HG03439 (cell line): ENCODE measurements around the gene SRCAP.
A peak's percentile ranks its signal among the peaks of the same experiment; 100 is the strongest.

Source experiments
- ATAC-seq: cut with Tn5 transposase; IDR thresholded peaks from one replicate; pipeline ENCODE4 v1.9.1; 2021; ENCODE audit warnings: mild to moderate bottlenecking, moderate library complexity; ENCODE audit not compliant: unreplicated experiment

SRCAP gene

DNA sequence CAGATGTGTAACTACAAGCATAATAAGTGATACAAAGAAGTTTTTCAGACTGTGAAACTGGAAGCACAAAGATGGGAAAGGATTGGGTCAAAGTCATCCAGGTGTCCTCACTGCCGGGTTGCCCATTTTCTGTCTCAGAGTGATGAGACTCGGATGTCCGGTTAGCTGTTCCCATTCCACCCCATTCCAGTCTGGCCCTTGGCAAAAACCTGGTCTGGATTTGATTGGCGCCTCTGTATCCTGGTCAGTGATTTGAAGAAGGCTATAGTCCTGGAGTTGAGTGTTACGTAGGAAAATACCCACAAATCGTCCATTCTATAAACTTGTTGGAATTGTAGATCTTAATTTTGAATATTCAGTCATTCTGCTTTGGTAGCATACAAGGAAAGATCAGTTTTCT is 29.4 kb downstream of the SRCAP start:
- ATAC-seq: no peak

DNA sequence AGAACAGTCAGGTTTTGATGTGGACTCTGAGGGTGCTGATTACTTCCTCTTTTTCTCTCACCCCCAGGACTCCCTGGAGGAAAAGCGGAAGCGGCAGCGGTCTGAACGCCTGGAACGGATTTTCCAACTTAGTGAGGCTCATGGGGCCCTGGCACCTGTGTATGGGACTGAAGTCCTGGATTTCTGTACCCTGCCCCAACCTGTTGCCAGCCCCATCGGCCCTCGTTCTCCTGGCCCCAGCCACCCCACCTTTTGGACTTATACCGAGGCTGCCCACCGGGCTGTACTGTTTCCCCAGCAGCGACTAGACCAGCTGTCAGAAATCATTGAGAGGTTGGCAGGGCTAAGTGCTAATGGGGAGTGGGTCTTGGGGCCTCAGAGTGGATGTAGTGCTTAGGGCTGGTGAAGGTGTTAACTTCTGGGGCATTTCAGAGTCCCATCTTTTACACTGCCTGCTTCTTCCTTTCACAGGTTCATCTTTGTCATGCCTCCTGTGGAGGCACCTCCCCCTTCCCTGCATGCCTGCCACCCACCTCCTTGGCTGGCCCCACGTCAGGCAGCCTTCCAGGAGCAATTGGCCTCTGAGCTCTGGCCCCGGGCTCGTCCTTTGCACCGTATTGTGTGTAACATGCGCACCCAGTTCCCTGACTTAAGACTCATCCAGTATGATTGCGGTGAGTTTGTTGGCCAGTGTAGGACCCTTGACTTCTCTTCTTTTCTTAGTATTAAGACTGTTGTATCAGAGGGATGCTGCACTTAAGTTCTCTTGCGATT is 30.1 kb downstream of the SRCAP start:
- no peak for ATAC-seq

DNA sequence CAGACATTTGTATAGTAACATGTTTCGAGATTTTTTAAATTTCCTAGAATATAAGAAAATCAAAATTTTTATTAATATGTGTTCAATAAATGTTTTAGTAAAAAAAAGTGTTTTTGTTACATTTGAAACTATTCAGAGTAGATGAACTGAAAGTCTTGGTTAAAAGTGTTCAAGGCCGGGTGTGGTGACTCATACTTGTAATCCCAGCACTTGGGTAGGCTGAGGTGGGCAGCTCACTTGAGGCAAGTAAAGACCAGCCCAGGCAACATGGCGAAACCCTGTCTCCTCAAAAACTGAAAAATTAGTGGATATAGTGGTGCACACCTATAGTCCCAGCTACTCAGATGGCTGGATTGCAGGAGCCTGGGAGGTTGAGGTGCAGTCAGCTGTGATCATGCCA is 32.4 kb downstream of the SRCAP start:
- ATAC-seq: no peak

DNA sequence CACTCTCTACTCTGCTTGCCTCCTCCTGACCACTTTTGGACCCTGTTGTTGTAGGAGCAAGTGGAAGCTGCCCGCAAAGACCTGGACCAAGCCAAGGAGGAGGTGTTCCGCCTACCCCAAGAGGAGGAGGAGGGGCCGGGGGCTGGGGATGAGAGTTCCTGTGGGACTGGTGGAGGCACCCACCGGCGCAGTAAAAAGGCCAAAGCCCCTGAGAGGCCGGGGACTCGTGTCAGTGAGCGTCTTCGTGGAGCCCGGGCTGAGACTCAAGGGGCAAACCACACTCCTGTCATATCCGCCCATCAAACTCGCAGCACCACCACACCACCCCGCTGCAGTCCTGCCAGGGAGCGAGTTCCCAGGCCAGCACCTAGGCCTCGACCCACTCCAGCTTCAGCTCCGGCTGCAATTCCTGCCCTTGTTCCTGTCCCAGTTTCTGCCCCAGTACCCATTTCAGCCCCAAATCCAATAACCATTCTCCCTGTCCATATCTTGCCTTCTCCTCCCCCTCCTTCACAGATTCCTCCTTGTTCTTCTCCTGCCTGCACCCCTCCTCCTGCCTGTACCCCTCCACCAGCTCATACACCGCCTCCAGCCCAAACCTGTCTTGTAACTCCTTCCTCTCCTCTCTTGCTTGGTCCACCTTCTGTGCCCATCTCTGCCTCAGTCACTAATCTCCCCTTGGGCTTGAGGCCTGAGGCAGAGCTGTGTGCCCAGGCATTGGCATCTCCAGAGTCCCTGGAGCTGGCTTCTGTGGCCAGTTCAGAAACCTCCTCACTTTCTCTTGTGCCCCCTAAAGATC is 38.2 kb downstream of the SRCAP start:
- no peak for ATAC-seq

DNA sequence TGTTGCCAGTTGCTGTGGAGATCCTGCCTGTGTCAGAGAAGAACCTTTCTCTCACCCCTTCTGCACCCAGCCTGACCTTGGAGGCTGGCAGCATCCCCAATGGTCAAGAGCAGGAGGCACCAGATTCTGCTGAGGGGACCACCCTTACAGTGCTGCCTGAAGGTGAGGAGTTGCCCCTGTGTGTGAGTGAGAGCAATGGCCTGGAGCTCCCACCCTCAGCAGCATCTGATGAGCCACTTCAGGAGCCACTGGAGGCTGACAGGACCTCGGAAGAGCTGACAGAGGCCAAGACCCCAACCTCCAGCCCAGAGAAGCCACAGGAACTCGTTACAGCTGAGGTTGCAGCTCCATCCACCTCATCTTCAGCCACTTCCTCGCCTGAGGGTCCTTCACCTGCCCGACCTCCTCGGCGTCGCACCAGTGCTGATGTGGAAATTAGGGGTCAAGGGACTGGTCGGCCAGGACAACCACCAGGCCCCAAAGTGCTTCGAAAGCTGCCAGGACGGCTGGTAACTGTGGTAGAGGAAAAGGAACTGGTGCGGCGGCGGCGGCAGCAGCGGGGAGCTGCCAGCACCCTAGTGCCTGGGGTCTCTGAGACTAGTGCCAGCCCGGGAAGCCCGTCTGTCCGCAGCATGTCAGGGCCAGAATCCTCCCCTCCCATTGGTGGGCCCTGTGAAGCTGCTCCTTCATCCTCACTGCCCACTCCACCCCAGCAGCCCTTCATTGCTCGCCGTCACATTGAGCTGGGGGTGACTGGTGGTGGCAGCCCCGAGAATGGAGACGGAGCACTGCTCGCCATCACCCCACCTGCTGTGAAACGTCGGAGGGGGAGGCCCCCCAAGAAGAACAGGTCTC is 39.0 kb downstream of the SRCAP start:
- no peak for ATAC-seq

DNA sequence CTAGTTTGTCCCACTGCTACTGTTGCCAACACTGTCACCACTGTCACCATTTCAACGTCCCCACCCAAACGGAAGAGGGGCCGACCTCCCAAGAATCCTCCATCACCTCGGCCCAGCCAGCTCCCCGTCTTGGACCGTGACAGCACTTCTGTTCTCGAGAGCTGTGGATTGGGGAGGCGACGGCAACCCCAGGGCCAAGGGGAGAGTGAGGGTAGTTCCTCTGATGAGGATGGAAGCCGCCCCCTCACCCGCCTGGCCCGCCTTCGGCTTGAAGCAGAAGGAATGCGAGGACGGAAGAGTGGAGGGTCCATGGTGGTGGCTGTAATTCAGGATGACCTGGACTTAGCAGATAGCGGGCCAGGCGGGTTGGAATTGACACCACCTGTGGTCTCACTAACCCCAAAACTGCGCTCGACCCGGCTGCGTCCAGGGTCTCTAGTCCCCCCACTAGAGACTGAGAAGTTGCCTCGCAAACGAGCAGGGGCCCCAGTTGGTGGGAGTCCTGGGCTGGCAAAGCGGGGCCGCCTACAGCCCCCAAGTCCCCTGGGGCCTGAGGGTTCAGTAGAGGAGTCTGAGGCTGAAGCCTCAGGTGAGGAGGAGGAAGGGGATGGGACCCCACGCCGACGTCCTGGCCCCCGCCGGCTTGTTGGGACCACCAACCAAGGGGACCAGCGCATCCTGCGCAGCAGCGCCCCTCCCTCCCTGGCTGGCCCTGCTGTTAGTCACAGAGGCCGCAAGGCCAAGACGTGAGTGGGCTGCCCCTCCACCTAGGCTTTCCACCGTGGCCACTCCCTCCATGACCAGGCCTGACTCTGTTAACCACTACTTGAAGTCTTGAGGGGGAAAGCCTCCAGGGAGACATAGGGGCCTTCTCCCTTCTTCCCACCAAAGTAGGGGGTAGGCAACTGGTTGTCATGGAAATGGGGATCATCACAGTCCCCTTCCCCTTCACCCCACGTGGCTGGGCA is 40.3 kb downstream of the SRCAP start:
- no peak for ATAC-seq

DNA sequence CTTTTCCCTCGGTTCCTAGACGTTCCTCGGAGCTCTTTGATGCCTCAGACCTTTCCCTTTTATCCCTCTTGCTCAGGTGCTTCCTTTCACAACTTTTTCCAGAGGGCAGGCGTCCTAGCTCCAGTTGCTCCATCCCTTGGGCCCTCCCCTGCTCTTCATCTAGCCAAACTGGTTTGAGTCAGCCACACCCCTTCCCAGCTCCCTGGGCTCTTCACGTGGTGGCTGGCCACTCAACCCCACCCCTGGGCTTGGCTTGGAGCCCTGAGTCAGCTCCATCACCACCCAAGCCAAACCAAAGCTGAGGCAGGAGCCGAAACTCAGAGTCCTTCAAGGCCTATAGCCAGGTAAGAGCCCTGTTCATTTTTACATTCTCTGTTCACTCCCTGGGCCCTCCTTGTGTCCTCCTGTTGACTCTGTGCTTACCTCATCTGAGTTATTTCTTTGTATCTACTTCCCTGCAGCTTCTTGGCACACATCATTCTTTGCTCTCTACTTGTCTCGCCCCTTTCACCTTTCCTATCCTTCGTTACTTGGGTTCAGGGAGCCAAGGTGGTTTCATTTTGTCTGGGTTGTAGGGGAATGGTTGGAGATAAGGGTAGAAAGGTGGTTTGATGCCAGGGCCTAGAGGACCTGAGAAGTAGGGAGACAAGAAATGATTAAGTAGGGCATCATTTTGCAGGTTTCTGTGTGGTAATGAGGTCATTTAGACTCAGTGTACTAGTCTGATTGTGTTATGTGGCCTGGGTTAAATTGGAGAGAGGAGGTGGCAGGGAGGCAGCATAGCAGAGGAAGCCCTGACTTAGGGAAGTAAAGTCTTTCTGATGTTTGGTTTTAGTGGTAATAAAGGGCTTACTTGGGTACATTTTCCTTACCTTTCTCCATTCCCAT is 41.6 kb downstream of the SRCAP start:
- no peak for ATAC-seq

DNA sequence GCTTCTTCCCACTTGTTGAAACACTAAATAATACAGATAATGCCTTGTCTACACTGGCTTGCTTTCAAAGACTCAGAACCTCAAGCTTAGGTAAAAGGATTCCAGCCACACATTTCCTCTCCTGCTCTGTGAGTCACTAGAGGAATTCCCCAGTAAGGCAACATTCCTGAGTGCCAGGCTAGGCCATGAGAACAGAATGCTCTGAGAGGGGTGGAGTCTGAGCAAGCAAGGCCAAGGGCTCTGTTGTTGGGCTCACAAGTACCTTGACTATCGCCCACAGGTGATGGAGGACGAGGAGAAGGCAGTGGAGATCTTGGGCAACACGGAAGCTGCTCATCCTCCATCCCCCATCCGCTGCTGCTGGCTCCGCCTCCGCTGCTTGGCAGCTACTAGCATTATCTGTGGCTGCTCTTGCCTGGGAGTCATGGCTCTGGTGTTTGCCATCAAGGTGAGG is 42.5 kb downstream of the SRCAP start:
- no peak for ATAC-seq

DNA sequence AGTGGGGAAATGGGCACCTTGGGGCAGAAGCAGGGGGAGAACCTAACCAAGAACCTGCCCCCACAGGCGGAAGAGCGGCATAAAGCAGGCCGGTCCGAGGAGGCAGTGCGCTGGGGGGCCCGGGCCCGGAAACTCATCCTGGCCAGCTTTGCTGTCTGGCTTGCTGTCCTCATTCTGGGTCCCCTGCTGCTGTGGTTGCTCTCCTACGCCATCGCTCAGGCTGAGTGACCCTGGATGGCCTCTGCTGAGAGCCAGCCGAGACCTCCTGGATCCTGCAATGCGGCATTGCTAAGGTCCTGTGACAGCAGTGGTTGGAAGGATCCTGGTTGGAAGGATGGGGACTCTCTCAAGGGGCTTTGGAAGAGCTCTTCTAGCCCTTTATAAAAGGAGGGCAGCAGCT is 44.7 kb downstream of the SRCAP start:
- no peak for ATAC-seq

DNA sequence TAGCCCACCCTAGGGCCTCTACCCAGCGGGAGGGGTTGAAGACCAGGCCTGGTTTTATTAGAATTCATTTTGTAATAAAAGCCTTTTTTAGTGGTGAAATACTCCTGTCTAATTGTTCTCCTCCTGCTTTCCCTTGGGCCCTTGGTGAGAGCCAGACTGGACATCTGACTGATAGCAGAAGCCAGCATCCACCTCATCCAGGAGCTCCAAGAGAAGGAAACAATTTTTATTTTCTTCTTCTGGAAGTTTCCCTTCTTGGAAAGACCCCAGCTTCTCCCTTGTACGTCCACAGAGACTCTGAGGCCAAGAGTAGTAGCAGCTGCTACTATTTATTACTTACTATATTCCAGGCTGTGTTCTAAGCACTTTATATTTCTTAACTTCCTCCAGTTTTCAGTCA is 45.2 kb downstream of the SRCAP start:
- ATAC-seq: no peak

DNA sequence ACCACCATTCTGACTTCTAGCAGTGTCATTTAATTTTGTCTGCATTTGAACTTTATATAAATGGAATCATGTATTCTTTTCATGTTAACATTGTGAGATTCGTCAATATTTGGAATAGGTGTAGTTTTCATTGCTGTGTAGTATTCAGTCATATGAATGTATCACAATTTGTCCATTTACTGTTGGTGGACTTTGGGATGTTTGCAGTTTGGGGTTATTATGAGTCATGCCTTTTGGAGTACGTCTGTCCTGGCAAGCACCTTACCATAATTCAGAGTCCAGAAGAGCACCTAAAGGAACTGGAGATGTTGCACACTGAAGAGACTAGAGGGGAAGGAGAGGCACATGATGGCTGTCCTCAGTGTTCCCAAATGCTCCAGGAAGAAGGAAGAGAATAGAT is 46.1 kb downstream of the SRCAP start:
- no peak for ATAC-seq

DNA sequence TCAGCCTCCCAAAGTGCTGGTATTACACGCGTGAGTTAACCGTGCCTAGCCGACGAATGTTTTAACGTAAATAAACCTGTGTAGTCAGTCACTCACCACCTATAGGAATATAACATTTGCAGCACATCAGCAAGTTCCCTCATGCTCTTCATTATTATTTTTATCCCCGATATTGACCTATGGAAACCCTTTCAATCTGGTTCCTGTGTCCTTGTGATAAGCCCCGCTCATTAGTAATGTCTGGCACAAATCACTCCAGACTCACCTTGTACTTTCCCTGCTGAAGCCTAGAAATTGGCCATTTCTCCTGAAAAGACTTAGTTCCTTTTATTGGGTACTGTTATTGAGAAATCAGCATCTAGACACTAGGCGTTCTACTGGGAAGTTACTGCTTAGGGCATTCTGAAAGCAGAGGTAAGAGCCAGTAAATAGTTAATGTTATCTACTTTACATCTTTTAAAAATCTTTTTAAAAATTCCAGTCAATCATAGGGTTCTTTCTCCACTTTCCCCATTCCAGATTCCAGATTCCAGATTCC is 47.7 kb downstream of the SRCAP start:
- no peak for ATAC-seq

DNA sequence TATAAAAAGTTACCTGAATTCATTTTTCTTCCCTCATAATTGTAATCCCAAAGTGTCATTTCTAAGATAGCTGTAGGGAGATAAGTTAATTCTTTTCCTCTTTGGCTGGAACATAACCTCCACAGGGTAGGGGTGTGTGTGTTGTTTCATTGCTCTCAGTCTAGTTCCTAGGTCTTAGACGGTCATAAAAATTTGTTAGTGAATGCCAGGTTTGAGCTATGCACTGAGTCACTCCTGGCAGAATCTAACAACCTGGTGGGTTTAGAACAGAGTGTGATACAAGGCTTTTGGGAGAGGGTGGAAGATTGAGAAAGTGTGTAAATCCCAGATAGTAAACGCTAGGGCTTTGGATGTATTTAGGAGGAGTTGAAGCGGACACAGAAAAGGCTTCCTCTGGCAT is 48.4 kb downstream of the SRCAP start:
- no peak for ATAC-seq

DNA sequence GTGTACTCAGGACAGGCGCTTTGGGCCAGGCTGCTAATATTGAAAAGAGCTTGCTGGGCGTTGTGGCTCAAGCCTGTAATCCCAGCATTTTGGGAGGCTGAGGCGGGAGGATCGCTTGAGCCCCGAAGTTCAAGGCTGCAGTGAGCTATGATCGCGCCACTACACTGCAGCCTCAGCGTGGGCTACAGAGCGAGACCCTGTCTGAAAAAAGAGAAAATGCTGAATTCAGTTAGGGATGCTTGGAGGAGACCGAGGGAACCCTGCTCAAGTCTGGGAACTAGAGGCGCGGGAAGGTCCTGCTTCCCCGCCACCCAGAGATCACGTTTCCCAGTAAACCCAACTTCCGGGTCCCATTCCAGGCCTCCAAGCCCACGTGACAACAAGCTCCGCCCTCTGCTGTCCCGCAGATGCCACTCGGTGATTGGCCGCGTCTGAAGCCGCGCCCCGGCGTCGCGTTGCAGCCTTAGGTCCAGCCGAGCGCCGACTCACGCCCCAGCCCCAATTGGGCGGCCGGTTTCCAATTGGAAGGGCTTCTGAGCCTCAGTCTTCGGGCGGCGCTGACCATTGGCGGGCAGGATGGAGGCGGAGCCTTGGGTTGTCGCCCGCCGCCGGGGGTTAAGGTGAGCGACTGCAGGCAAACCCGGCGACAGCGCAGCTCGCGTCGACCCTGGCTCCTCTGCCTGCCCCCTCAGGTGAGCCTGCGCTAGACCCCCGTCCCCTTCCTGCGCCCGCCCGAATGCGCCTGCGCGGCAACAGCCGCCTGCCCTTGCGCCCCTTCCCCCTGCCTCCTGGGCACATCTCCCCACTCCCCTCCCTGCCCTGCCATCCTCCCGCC is 49.0 kb downstream of the SRCAP start, which contains the start of gene PHKG2:
Gene PHKG2 (plus strand): TSS at position 627 of the 835 bp plus-strand sequence. CDS start 396 bp downstream, outside the sequence.
- ATAC-seq: peak; percentile 95

DNA sequence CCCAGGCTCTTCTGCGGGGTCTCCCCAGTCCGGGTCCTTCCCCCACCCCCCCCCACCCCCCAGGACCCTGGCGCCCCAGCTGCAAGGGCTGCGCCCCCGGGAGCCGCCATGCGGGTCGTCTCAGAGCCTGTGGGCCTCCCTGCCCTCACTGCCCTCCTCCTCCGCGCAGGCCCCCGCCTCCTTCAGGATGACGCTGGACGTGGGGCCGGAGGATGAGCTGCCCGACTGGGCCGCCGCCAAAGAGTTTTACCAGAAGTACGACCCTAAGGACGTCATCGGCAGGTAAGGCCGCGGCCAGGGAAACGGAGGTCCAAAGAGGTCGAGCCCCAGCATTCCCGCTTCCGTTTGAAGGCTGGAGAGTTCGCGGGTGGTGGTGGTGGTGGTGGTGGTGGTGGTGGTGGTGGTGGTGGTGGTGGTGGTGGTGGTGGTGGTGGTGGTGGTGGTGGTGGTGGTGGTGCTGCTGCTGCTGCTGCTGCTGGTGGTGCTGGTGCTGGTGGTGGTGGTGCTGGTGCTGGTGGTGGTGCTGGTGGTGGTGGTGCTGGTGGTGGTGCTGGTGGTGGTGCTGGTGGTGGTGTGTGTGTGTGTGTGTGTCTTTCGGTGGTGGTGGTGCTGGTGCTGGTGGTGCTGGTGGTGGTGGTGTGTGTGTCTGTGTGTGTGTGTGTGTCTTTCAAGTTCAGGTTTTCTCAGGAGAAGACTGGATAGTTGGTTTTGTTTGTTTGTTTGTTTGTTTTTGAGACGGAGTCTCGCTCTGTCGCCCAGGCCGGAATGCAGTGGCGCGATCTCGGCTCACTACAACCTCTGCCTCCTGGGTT is 49.9 kb downstream of the SRCAP start:
- ATAC-seq: peak; percentile 11

DNA sequence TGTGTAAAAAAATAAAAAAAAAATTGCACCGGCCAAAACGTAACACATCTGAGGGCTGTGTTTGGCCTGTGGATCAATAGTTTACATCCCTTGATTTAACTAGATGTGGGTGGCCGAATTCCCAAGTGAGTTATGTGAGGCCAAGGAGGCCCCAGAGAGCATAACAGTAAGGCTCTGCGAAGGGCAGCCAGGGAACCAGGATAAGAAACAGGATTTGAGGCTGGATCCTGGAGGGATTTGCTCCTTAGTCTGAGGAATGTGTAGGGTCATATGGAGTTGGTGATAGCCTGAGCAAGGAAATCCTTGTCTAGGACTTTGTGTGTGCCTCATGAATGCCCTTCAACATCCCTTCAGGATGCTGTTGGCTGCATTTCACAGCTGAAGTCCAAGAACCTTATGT is 51.2 kb downstream of the SRCAP start:
- ATAC-seq: no peak

DNA sequence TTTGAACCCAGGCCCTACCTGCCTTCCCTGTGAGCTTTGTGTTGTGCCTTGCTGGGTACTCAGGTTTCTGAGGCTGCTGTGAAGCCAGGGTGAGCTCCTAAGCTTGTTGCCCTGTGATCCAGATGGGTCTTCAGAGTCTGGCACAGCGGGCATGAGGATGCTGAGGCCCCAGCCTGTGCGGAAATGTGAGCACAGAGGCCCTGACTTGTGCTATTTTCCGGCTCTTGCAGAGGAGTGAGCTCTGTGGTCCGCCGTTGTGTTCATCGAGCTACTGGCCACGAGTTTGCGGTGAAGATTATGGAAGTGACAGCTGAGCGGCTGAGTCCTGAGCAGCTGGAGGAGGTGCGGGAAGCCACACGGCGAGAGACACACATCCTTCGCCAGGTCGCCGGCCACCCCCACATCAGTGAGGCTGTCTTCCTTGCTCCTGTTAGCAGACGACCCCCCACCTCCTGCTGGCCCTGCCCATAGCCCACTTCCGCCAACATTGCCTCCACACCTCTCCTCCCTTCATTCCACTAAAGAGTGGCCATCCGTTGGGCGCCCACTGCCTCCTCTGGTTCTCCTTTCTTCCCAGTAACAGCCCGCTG is 52.0 kb downstream of the SRCAP start:
- ATAC-seq: no peak
